ENCODE measurements around the gene EIF3L. TPM values are rescaled to one million over a fixed set of nuclear protein-coding genes. Genes with fewer than 3 reads are reported as not detected.

Gene EIF3L
- total RNA-seq, 1 donor from 2014 or later: 718 TPM

- TF ChIP-seq CTCF (IDR thresholded peaks at IDR 0.05): no peak
- ChIA-PET CTCF (interaction anchor here (1.0 to 1.8 kb wide), 2 partner anchors 20 to 27 kb away, joined by 9 to 11 read pairs; no protein-coding TSS in a partner anchor), POLR2A (interaction anchor here (0.6 to 2.3 kb wide), 16 partner anchors 9 to 1676 kb away, joined by 3 to 17 read pairs (median 5); partner anchors contain the start of genes C22orf23, GCAT, GGA1 and MICALL1)
- Mint-ChIP-seq H3K4me1 (peaks cover 26% of the 10 kb centered on the region), H3K9me3 (no peaks in the 10 kb centered on the region), H3K36me3 (ENCODE audit: low read depth) (peaks cover 9% of the 10 kb centered on the region), H3K27ac (peak overlapping the region; percentile 85), H3K4me3 (peak overlapping the region; percentile 89), H3K27me3 (no peaks in the 10 kb centered on the region)
- DNase-seq (no peak), ATAC-seq (ENCODE audit: low read depth) (peak; percentile 23)
- intact Hi-C loops (cut with micrococcal nuclease): loop anchor here (1.0 to 10.0 kb wide), 10 partner anchors 20 to 839 kb away; partner anchors contain the start of genes C22orf23, GCAT, GGA1 and MICALL1
Measured at GRCh38 chr22:37843741-37844089, 5.5 kb upstream of the EIF3L start.

GRCh38 chr22:37844904-37845329 is 4.3 kb upstream of the EIF3L start:
- Mint-ChIP-seq H3K4me1 (peaks cover 36% of the 10 kb centered on the region), H3K27me3 (no peaks in the 10 kb centered on the region), H3K9me3 (no peaks in the 10 kb centered on the region), H3K36me3 (ENCODE audit: low read depth) (peaks cover 11% of the 10 kb centered on the region), H3K4me3 (peak overlapping the region; percentile 86), H3K27ac (peak overlapping the region; percentile 87)
- ChIA-PET CTCF (interaction anchor here (1.0 kb wide), 1 partner anchor 18 kb away, joined by 11 read pairs; no protein-coding TSS in a partner anchor), POLR2A (interaction anchor here (0.7 to 2.3 kb wide), 15 partner anchors 8 to 1475 kb away, joined by 3 to 17 read pairs (median 6); partner anchors contain the start of genes GCAT, GGA1, MICALL1 and NOL12)
- TF ChIP-seq CTCF (IDR thresholded peaks at IDR 0.05): no peak
- DNase-seq: no peak
- no peak for ATAC-seq (ENCODE audit: low read depth)
- intact Hi-C loops (cut with micrococcal nuclease): loop anchor here (1.0 to 10.0 kb wide), 10 partner anchors 18 to 837 kb away; partner anchors contain the start of genes C22orf23, GCAT, GGA1 and MICALL1

GRCh38 chr22:37846433-37846832 is 2.8 kb upstream of the EIF3L start:
- peaks cover 20% of the 10 kb centered on the region for H3K36me3 Mint-ChIP-seq (ENCODE audit: low read depth)
- TF ChIP-seq CTCF (IDR thresholded peaks at IDR 0.05): no peak
- H3K27ac Mint-ChIP-seq: no peak overlapping the region
- intact Hi-C loops (cut with micrococcal nuclease): loop anchor here (10.0 kb wide), 1 partner anchor 212 kb away; the partner anchor contains the start of gene SH3BP1
- no peak overlapping the region for H3K4me3 Mint-ChIP-seq
- CTCF ChIA-PET: no interaction called here
- peaks cover 47% of the 10 kb centered on the region for H3K4me1 Mint-ChIP-seq
- DNase-seq (no peak), ATAC-seq (ENCODE audit: low read depth) (no peak)
- POLR2A ChIA-PET: interaction anchor here (0.7 kb wide), 2 partner anchors 169 to 256 kb away, joined by 3 to 4 read pairs; no protein-coding TSS in a partner anchor
- H3K27me3 Mint-ChIP-seq: no peaks in the 10 kb centered on the region
- H3K9me3 Mint-ChIP-seq: no peaks in the 10 kb centered on the region

GRCh38 chr22:37848587-37849088 is 581 bp upstream of the EIF3L start:
- peak overlapping the region; percentile 92 for H3K4me3 Mint-ChIP-seq
- no peaks in the 10 kb centered on the region for H3K27me3 Mint-ChIP-seq
- H3K4me1 Mint-ChIP-seq: peaks cover 34% of the 10 kb centered on the region
- no peak for ATAC-seq (ENCODE audit: low read depth)
- peak overlapping the region; percentile 99 for H3K27ac Mint-ChIP-seq
- intact Hi-C loops (cut with micrococcal nuclease): loop anchor here (1.0 to 10.0 kb wide), 6 partner anchors 14 to 240 kb away; partner anchors contain the start of genes C22orf23, GGA1, POLR2F and SH3BP1
- H3K9me3 Mint-ChIP-seq: no peaks in the 10 kb centered on the region
- H3K36me3 Mint-ChIP-seq (ENCODE audit: low read depth): peaks cover 34% of the 10 kb centered on the region
- TF ChIP-seq CTCF (IDR thresholded peaks at IDR 0.05): no peak
- no peak for DNase-seq
- POLR2A ChIA-PET: interaction anchor here (1.2 to 1.5 kb wide), 2 partner anchors 15 to 40 kb away, joined by 3 to 4 read pairs; no protein-coding TSS in a partner anchor
- CTCF ChIA-PET: interaction anchor here (1.3 to 1.5 kb wide), 2 partner anchors 13 to 15 kb away, joined by 3 to 7 read pairs; no protein-coding TSS in a partner anchor

GRCh38 chr22:37850801-37851200 is 1.6 kb downstream of the EIF3L start:
- DNase-seq (no peak), ATAC-seq (ENCODE audit: low read depth) (no peak)
- Mint-ChIP-seq H3K27ac (no peak overlapping the region), H3K9me3 (no peaks in the 10 kb centered on the region), H3K4me1 (peaks cover 42% of the 10 kb centered on the region), H3K27me3 (no peaks in the 10 kb centered on the region), H3K4me3 (peak overlapping the region; percentile 33), H3K36me3 (ENCODE audit: low read depth) (peaks cover 55% of the 10 kb centered on the region)
- no peak for TF ChIP-seq CTCF (IDR thresholded peaks at IDR 0.05)
- ChIA-PET CTCF (interaction anchor here (2.9 kb wide), 1 partner anchor 13 kb away, joined by 14 read pairs; no protein-coding TSS in a partner anchor), POLR2A (interaction anchor here (1.0 to 1.4 kb wide), 2 partner anchors 7 to 165 kb away, joined by 3 read pairs; partner anchors contain the start of gene NOL12)
- intact Hi-C loops (cut with micrococcal nuclease): no loop called here
